Muscle layer of colon (tissue), 2 donors: ENCODE data around the gene KANSL1.
A peak's percentile ranks its signal among the peaks of the same experiment; 100 is the strongest.

ENCODE experiments used
- H3K27ac ChIP-seq: one replicate; pipeline ENCODE4 v1.7.0; 2013; ENCODE audit warnings: low read depth, mild to moderate bottlenecking, low read length, moderate library complexity
- H3K27me3 ChIP-seq, 2 donors: one replicate each; pipeline ENCODE4 v1.7.0; 2013; ENCODE audit warnings: low read length in 2 of 2, mild to moderate bottlenecking in 2 of 2; ENCODE audit not compliant: insufficient read depth in 2 of 2, control insufficient read depth in 1 of 2
- H3K36me3 ChIP-seq: one replicate; pipeline ENCODE4 v1.7.0; 2013; ENCODE audit warnings: mild to moderate bottlenecking, low read length; ENCODE audit not compliant: insufficient read depth
- H3K4me1 ChIP-seq: one replicate; pipeline ENCODE4 v1.7.0; 2013; ENCODE audit warnings: mild to moderate bottlenecking, low read length; ENCODE audit not compliant: insufficient read depth
- H3K4me3 ChIP-seq, 2 donors: one replicate each; pipeline ENCODE4 v1.7.0; 2013; ENCODE audit warnings: low read length in 2 of 2, low read depth in 1 of 2, mild to moderate bottlenecking in 1 of 2, moderate library complexity in 1 of 2
- H3K9ac ChIP-seq: one replicate; pipeline ENCODE4 v1.7.0; 2013; ENCODE audit warnings: low read length
- H3K9me3 ChIP-seq: one replicate; pipeline ENCODE4 v1.7.0; 2013; ENCODE audit warnings: mild to moderate bottlenecking, low read length
- donor health status: abdominal sarcoma.
- donor health status: Adenocarcinoma of cecum.

The KANSL1 gene

GRCh38 chr17:46163929-46164594 is 29.2 kb downstream of the KANSL1 start:
- peaks cover 7% of the 10 kb centered on the region for H3K36me3 ChIP-seq
- no peak overlapping the region for H3K9ac ChIP-seq
- no peak overlapping the region for H3K27ac ChIP-seq
- H3K9me3 ChIP-seq = no peaks in the 10 kb centered on the region
- H3K4me3 ChIP-seq = no peak overlapping the region
- H3K27me3 ChIP-seq = no peaks in the 10 kb centered on the region
- peaks cover 74% of the 10 kb centered on the region for H3K4me1 ChIP-seq

- no peak overlapping the region for H3K4me3 ChIP-seq
- H3K27ac ChIP-seq = no peak overlapping the region
- peaks cover 76% of the 10 kb centered on the region for H3K4me1 ChIP-seq
- H3K9me3 ChIP-seq = no peaks in the 10 kb centered on the region
- H3K27me3 ChIP-seq = no peaks in the 10 kb centered on the region
- H3K36me3 ChIP-seq = no peaks in the 10 kb centered on the region
- H3K9ac ChIP-seq = no peak overlapping the region
Measured at GRCh38 chr17:46163316-46163715, 29.9 kb downstream of the KANSL1 start.

GRCh38 chr17:46162866-46163265 is 30.4 kb downstream of the KANSL1 start:
- no peak overlapping the region for H3K4me3 ChIP-seq
- H3K27ac ChIP-seq = no peak overlapping the region
- H3K9me3 ChIP-seq = no peaks in the 10 kb centered on the region
- no peaks in the 10 kb centered on the region for H3K27me3 ChIP-seq
- H3K9ac ChIP-seq = no peak overlapping the region
- H3K4me1 ChIP-seq = peaks cover 76% of the 10 kb centered on the region
- H3K36me3 ChIP-seq = no peaks in the 10 kb centered on the region

GRCh38 chr17:46160169-46160568 is 33.1 kb downstream of the KANSL1 start:
- Histone ChIP-seq H3K27me3 (no peaks in the 10 kb centered on the region), H3K9me3 (no peaks in the 10 kb centered on the region), H3K36me3 (no peaks in the 10 kb centered on the region), H3K4me3 (no peak overlapping the region), H3K27ac (no peak overlapping the region), H3K4me1 (peaks cover 86% of the 10 kb centered on the region), H3K9ac (no peak overlapping the region)

- Histone ChIP-seq H3K36me3 (no peaks in the 10 kb centered on the region), H3K9me3 (no peaks in the 10 kb centered on the region), H3K4me1 (peaks cover 87% of the 10 kb centered on the region), H3K27ac (no peak overlapping the region), H3K9ac (no peak overlapping the region), H3K4me3 (no peak overlapping the region), H3K27me3 (no peaks in the 10 kb centered on the region)
Measured at GRCh38 chr17:46159686-46160085, 33.5 kb downstream of the KANSL1 start.

GRCh38 chr17:46158323-46159296 is 34.6 kb downstream of the KANSL1 start:
- Histone ChIP-seq H3K4me1 (peaks cover 87% of the 10 kb centered on the region), H3K27ac (no peak overlapping the region), H3K4me3 (peak overlapping the region in 1 of 2 donors; percentile 0), H3K9ac (no peak overlapping the region), H3K36me3 (no peaks in the 10 kb centered on the region), H3K27me3 (no peaks in the 10 kb centered on the region), H3K9me3 (no peaks in the 10 kb centered on the region)

GRCh38 chr17:46157443-46158062 is 35.7 kb downstream of the KANSL1 start:
- no peaks in the 10 kb centered on the region for H3K27me3 ChIP-seq
- H3K27ac ChIP-seq = no peak overlapping the region
- H3K4me1 ChIP-seq = peaks cover 87% of the 10 kb centered on the region
- no peak overlapping the region for H3K4me3 ChIP-seq
- no peak overlapping the region for H3K9ac ChIP-seq
- no peaks in the 10 kb centered on the region for H3K9me3 ChIP-seq
- H3K36me3 ChIP-seq = no peaks in the 10 kb centered on the region

- Histone ChIP-seq H3K4me1 (peaks cover 92% of the 10 kb centered on the region), H3K9ac (no peak overlapping the region), H3K9me3 (no peaks in the 10 kb centered on the region), H3K36me3 (no peaks in the 10 kb centered on the region), H3K27me3 (no peaks in the 10 kb centered on the region), H3K27ac (peak overlapping the region; percentile 15), H3K4me3 (no peak overlapping the region)
Measured at GRCh38 chr17:46154151-46154816, 38.9 kb downstream of the KANSL1 start.

- peaks cover 78% of the 10 kb centered on the region for H3K4me1 ChIP-seq
- H3K27me3 ChIP-seq = no peaks in the 10 kb centered on the region
- H3K36me3 ChIP-seq = no peaks in the 10 kb centered on the region
- H3K27ac ChIP-seq = peak overlapping the region; percentile 27
- H3K4me3 ChIP-seq = no peak overlapping the region
- H3K9me3 ChIP-seq = no peaks in the 10 kb centered on the region
- no peak overlapping the region for H3K9ac ChIP-seq
Measured at GRCh38 chr17:46152423-46152822, 40.8 kb downstream of the KANSL1 start.

GRCh38 chr17:46151762-46152161 is 41.5 kb downstream of the KANSL1 start:
- Histone ChIP-seq H3K4me1 (peaks cover 71% of the 10 kb centered on the region), H3K27me3 (no peaks in the 10 kb centered on the region), H3K9ac (no peak overlapping the region), H3K27ac (no peak overlapping the region), H3K4me3 (no peak overlapping the region), H3K9me3 (no peaks in the 10 kb centered on the region), H3K36me3 (no peaks in the 10 kb centered on the region)
